ENCODE data around the gene CADM1.

CADM1 gene

DNA sequence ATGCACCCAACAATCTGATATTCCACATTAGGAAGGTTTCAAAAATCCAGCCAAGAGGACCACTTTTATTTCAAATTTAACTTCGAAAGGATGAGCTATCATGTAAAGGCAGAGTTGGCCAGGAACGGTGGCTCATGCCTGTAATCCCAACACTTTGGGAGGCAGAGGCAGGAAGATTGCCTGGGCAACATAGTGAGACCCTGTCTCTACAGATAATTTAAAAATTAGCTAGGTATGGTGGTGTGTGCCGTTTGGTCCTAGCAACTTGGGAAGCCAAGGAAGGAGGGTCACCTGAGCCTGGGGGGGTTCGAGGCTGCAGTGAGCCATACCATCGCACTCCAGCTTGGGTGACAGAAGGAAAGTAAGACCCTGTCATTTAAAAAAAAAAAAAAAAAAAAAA is 96.7 kb downstream of the CADM1 start:
- DNase-seq (ENCODE audit: low read depth in 4 of 4, low spot score in 1 of 4): no peak

DNA sequence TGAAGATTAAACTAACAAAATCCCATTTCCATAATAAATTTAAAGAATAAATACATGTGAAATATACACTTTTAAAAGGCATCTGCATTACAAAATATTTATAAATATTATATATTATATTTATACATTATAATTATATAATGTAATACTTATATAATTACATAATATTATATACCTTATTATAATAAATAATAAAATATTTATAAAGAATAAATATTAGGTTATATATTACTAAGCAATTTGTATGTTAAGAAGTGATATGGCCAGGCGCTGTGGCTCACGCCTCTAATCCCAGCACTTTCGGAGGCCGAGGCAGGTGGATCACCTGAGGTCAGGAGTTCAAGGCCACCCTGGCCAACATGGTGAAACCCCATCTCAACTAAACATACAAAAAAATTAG is 97.8 kb downstream of the CADM1 start:
- no peak for DNase-seq (ENCODE audit: low read depth in 4 of 4, low spot score in 1 of 4)

DNA sequence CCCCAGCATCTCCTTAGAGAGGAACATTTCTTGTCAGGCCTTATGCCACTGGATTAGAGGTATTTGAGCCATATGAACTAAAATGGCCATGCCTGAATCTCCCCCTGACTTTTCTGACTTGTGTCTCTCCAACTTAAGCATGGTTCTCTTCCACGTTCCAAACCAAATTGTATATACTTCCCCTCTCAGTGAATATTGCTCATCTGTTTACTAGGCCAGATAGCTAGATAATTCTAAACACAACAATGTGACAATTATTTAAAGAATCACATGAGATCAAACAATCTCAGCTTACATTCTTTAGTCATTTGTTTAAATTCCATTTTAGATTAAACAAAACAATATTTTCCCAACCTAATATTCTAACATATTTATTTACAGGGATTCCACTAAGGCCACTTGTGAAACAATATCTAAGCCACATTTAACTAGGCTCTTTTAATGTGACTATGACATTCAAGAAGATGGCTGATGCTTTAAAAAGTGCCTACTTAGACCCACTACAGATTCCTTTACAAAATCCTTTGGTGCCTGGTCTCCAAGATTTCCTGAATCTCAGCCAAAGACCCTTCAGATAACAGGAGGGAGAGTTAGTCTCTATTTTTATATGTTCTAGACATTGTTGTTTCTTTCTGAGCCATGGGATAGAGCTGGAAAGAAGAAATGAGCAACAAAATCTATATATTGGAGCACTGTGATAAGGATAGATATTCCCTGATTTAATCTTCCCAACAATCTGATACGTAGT is 105.7 kb downstream of the CADM1 start:
- no peak for DNase-seq (ENCODE audit: low read depth in 4 of 4, low spot score in 1 of 4)

DNA sequence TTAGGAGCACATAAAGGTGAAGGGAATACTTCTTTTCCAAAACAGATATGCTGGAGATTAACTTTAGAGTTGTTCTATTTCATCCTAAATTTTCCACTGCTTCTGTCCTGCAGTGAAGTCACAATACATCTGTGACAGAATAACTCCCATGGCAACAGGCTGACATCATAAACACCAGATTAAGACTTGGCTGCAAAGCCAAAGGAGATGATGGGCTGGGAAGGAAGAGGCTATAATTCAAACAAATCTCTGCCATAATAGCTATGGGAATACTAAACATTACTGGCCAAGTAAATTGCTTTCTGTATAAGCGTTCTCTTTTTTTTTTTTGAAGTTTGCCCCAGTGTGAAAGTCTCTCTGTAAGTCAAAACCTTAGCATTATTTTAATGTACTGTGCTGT is 107.7 kb downstream of the CADM1 start:
- no peak for DNase-seq (ENCODE audit: low read depth in 4 of 4, low spot score in 1 of 4)

DNA sequence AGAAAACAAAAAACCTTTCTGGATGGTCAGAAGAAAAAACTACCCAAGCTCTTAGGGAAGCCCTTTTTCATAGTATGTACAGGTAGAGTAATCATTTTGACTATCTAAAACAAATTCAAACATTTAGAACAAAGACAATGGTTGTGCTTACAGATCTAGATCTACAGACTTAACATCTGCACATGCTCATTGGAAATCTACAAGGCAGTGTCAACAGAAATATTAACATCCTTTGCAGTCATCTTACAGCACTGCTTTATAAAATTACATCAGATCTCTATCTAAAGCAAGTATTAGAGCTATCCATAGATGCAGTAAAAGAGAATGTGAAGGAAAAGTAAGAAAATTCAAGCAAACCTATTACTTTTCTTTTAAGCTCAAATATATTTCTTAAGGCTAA is 110.3 kb downstream of the CADM1 start:
- no peak for DNase-seq (ENCODE audit: low read depth in 4 of 4, low spot score in 1 of 4)

DNA sequence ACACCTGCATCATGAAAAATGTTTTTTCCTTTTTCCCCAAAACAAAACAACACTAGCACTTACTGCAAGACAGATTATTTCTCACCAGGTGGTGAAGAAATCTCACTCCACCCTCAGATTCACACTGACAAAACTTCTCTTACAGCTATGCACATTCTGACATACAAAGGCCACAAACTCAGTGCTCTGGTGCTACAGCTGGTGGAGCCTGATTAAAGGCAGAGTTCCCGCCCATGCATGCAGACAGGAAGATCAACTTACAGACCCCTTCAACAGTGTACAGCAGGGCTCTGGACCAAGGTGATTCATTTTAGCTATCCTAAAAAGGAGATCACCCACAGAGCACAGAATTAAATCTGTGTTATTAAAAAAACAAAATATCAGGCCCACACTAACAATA is 112.6 kb downstream of the CADM1 start:
- no peak for DNase-seq (ENCODE audit: low read depth in 4 of 4, low spot score in 1 of 4)

DNA sequence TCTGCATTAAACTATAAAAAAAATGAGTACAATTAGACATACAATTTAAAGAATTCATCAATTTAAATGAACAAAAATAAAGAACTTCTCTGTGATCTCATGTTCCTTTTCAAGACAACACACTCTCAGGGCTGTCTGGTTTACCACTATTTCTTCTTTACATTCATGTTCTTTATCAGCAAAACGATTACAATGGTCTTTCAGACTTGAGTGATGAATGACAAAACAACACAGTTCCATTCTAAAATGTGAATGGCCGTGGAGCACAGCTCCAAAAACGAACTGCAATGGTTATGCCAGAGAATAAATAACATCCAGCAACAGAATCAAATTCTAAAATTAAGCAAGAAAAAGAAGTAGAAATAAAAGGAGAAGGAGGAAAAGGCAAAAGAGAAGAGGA is 113.1 kb downstream of the CADM1 start:
- DNase-seq (ENCODE audit: low read depth in 4 of 4, low spot score in 1 of 4): no peak

DNA sequence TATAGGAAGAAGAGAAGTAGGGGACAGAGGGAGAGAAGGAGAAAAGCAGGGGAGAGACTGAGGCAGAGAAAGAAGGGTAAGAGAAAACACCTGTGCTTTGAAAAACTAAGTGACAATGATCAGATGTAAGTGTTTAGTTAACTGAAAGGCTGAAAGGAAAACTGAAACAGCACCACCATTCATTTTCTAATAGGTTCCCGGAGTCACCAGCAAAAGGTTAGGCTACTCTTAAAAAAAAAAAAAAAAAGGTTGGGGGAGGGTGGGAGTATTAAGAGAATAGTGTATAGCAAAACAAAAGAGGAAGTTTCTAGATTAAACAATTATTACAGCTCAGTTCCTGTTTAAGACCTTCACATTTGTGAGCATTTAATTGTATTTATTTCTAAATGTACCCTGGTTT is 113.8 kb downstream of the CADM1 start:
- DNase-seq (ENCODE audit: low read depth in 4 of 4, low spot score in 1 of 4): no peak

DNA sequence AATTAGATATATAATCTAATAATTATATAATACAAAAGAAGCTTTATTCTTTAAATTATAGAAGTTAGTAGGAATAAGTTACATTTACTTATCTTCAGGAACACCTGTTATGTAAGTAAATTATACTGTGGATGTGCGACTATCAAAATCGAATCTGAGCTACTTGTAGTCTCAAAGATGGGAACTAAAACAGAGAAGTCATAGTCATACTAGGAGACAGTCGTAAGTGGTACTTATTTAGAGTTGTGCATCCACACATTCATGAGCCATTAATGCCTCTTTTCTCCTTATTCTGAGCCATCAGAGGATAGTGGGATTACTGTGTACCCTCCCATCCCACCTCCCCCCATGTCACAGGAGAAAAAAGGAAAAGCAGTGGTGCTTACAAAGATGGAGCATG is 114.4 kb downstream of the CADM1 start:
- no peak for DNase-seq (ENCODE audit: low read depth in 4 of 4, low spot score in 1 of 4)

DNA sequence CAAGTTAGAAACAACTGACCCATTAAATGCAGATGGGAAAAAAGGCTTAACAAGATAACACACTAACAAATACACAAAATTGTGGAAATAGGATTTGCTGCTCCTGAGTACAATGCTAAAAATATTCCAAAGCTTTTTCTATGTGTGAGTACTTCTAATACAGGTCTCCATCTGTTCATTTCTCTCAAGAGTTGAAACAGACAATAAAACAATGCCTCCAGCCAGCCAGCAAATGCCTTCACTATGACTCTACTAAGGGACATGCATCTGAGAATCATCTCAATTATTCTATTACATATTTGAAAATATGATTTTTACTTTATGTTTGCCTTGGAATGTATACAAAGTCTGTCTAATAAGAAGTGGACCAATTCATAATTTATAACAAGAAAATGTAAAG is 119.0 kb downstream of the CADM1 start:
- DNase-seq (ENCODE audit: low read depth in 4 of 4, low spot score in 1 of 4): no peak

DNA sequence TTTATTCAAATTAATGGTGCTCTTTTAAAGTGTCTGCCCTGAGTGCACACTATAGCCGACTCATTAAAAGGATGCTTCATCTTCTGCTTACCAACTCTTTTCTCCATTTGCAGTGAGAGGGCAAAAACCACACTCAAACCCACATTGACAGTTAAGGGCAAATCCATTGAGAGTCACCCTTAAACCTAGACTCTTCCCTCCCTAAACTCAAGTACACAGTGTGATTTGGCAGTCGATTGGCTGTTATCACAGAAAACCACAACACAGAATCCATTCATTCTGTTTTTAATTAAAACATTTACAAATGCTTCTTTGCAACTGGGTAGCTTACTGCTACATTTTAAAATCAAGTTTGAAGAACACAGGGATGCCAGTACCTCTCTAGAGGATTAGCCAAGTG is 120.0 kb downstream of the CADM1 start:
- DNase-seq (ENCODE audit: low read depth in 4 of 4, low spot score in 1 of 4): no peak

DNA sequence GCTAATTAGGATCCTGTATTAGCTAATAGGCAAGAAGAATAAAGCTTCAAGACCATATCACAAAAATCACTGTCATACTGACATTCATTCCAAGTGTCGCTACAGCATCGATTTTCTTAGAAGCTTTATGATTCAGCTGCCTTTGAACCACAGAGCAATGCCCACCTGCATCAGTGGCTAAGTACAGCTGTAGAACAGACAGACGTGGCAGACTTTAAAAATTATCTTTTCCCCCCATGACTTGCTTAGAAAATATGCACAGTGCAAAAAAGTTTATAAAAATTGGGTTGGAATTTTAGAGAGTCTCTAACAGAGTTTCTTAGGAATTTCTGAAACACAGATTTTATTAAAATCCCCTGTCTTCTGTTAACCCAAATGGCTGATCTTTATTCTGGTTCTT is 120.8 kb downstream of the CADM1 start:
- no peak for DNase-seq (ENCODE audit: low read depth in 4 of 4, low spot score in 1 of 4)

DNA sequence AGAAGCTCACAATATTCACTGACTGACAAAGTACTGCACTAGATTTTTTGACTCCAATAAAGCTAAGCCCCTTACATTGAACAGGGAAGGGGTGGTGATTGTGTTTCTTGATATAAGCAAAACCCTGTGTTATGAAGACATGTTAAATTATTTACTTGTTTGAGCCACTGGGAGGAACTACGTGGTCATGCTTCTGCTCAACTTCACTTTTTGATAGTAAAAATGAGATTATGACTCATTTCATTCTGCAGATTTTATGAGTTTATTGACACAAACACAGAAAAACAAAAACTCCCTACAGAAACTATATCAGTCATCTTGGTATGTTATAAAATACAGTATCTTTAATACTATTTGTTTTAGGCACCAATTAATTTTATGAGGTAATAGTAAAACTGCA is 124.7 kb downstream of the CADM1 start:
- no peak for DNase-seq (ENCODE audit: low read depth in 4 of 4, low spot score in 1 of 4)

DNA sequence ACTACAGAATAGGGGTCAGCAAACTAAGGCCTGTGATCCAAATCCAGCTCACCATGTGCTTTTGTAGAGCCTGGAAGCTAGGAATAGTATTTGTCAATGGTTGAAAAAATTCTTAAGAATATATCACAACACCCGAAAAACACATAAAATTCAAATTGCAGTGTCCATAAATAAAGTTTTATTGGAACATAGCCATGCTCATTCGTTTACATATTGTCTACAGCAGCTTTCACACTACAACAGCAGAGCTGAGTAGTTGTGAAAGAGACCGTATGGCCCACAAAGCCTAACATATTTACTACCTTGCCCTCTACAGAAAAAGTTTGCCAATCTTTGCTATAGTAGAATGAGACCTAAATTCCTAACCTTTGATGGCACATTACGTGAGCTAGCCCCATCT is 125.7 kb downstream of the CADM1 start:
- DNase-seq (ENCODE audit: low read depth in 4 of 4, low spot score in 1 of 4): no peak

DNA sequence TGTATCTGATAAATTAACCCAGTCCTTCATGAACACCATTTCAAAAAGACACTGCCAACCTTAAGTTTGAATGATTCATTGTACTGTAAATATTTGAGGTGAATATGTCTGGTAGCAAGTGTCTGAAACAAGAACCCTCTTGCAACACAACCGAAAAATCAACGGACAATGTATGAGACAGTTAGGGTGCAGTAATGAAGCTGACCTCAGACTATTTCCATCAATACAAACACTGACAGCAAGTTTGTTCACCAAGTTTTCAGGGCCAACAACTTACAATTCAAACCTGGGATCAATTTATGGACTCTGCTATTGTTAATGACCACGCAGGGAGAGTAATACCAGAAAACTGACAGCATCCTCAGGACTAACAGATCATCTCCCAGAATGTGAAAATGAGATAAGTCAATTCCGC is 126.3 kb downstream of the CADM1 start:
- DNase-seq (ENCODE audit: low read depth in 4 of 4, low spot score in 1 of 4): no peak

DNA sequence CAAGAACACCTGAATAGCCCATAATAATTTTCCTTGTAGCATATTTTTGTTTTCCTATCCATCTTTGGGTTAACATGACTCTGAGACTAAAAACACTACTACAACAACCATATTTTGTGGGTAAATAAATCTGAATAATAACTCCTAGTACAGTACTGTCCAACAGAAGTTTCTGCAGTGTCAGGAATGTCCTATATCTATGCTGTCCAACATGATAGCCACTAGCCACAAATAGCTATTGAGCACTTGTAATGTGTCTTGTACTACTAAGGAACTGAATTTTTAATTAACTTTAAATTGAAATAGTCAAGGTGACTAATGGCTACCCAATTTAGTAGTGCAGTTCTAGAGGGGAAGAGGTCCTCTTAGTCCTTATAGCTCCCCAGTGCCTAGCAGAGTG is 135.6 kb downstream of the CADM1 start:
- DNase-seq (ENCODE audit: low read depth in 4 of 4, low spot score in 1 of 4): no peak

DNA sequence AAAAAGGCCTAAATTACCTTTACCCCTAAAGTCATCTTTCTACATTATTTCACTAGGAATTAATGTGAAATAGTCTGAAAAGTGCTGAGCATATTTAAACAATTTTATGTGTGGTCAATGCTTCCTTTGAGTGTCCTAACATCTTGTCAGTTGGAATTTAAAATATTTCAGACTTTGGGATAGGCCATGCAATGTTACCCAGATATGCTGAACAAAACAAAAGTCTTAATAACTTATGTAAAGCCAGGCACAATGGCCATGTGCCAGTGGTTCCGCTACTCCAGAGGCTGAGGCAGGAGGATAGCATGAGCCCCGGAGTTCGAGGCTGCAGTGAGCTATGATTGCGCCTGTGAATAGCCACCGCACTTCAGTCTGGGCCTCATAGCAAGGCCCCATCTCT is 137.4 kb downstream of the CADM1 start:
- DNase-seq (ENCODE audit: low read depth in 4 of 4, low spot score in 1 of 4): no peak

DNA sequence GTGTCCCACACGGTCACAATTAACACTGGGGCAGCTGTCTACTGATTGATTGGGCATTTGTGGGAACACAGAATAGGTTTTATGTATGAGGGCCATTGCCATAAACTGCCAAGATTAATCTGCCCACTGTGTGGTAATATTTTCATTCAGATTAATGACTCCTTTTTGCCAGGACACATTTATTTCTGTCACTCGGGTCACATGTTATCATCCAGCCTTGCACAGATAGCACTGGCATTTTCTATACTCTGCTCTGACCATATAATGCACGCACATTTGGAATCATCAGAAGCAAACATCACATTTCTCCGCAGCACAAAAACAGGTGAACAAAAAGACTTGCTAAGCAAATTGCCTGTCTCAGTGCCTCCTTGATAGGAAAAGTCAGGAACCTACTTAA is 138.3 kb downstream of the CADM1 start:
- no peak for DNase-seq (ENCODE audit: low read depth in 4 of 4, low spot score in 1 of 4)

DNA sequence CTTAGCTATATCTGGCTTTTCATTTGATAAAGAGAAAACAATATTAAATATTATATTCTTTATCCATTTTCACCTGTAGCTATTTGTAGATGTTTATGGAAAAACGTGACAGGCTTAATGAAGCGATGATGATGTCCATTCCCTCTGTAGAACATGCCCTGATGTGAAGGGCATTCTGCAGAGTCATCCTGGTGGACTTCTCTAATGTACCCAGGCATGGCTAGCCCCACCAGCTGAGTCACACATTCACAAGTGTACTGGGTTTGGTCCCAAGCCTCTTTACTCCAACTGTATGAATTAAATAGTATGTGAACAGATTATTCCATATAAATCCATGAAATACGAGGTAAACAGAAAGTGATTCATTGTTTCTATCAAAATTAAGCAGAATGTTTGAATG is 139.3 kb downstream of the CADM1 start:
- DNase-seq (ENCODE audit: low read depth in 4 of 4, low spot score in 1 of 4): no peak

DNA sequence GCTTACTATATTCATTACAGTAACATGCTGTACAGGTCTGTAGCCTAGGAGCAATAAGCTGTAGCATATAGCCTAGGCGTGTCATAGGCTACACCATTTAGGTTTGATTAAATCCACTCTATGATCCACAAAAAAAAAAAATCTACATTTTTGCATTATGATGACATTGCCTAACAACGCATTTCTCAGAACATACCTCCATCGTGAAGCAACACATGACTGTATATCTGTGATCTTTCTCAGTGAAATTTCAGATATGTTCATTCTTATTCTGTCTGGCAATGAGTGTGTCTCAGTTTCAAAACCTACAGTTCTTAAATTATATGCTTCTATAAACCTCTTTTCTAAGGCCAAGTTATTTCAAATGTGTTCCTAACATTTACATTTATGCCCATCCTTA is 140.3 kb downstream of the CADM1 start:
- no peak for DNase-seq (ENCODE audit: low read depth in 4 of 4, low spot score in 1 of 4)

DNA sequence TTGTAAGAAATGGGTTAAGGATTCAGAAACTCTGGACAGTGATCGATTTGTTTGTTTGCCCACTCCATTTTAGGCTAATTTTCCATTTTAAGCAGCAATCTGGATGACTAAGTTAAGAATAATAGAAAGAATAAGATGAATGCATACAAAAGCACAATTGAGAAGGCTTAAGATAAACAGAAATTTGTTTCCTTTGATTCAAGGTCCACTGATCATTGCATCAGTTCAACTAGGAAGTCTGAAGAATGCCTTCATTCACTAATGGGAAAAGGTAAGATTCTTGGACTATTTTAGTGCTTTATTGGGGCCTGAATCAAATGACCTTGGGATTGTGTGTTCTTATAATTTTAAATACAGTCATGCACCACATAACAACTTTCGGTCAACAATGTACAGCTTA is 140.8 kb downstream of the CADM1 start:
- DNase-seq (ENCODE audit: low read depth in 4 of 4, low spot score in 1 of 4): no peak

DNA sequence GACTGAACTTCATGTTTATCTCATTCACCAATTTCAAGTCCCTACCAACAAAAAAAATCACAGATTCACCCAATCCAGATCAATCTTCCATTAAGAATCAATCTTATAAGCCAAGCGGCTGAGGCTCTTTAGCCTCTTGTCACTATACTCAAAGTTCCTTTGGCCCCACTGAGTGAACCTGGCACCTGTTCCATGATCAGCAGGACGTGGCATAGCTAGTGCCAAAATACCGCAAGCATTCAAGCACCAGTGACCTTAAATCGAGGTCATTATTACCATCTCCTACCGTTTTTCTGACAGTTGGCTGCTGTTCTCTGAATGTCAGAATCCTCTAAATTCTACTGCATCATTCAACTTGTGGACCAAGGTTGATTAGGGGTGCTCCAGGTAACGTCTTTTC is 141.2 kb downstream of the CADM1 start:
- no peak for DNase-seq (ENCODE audit: low read depth in 4 of 4, low spot score in 1 of 4)

DNA sequence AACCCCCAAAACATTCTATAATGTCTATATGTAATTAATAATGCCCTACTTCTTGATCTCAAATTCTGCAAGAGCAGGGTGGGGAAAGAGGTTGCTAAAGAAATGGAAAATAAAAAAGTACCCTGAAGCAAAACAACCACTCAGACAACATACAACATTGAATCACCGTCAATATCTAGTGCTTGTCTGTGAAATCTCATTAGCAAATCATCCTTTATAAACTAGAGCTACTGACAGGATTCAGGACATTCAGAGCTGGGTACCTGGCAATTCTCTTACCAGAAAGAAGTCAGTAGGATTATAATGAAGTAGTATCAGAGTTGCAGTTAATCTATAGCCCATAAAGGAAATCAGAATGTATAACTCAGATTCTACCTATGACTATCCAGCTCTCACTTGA is 143.2 kb downstream of the CADM1 start:
- DNase-seq (ENCODE audit: low read depth in 4 of 4, low spot score in 1 of 4): no peak

Data from stimulated activated CD4-positive, alpha-beta T cell treated with anti-CD3 and anti-CD28 coated beads, Interleukin-1b, Interleukin-23, amount 100 ng/mL, for 24 hours (primary cell).